Panc1 (cell line): ENCODE measurements around the gene ERO1B.
"Not testable (repeated sequence)": the region's sequence is repeated elsewhere in the genome, so short reads cannot be mapped to it uniquely, and the experiment has no call there.

Source experiments
- CTCF ChIP-seq: fragments of 450-650 bp; IDR thresholded peaks from 2 replicates; pipeline ENCODE4 v1.5.1; 2017; ENCODE audit warnings: mild to moderate bottlenecking
- TCF7L2 ChIP-seq: IDR thresholded peaks from 2 replicates; pipeline ENCODE4 v1.6.1; 2011; ENCODE audit warnings: mild to moderate bottlenecking, low read depth, low read length, inconsistent platforms
- TF ChIP-seq, protein P1 (sequence below), 2 experiments: IDR thresholded peaks; 2 replicates each; pipeline ENCODE4 v1.6.1; 2011 to 2012; ENCODE audit warnings: low read depth in 2 of 2, control low read depth in 1 of 2, low read length in 1 of 2, mild to moderate bottlenecking in 1 of 2, moderate library complexity in 1 of 2; ENCODE audit not compliant: insufficient read depth in 1 of 2

GRCh38 chr1:236314050-236314449, 32.3 kb upstream of the ERO1B start:
- not testable (repeated sequence) for TF ChIP-seq CTCF, TCF7L2
- TF ChIP-seq, protein P1, sequence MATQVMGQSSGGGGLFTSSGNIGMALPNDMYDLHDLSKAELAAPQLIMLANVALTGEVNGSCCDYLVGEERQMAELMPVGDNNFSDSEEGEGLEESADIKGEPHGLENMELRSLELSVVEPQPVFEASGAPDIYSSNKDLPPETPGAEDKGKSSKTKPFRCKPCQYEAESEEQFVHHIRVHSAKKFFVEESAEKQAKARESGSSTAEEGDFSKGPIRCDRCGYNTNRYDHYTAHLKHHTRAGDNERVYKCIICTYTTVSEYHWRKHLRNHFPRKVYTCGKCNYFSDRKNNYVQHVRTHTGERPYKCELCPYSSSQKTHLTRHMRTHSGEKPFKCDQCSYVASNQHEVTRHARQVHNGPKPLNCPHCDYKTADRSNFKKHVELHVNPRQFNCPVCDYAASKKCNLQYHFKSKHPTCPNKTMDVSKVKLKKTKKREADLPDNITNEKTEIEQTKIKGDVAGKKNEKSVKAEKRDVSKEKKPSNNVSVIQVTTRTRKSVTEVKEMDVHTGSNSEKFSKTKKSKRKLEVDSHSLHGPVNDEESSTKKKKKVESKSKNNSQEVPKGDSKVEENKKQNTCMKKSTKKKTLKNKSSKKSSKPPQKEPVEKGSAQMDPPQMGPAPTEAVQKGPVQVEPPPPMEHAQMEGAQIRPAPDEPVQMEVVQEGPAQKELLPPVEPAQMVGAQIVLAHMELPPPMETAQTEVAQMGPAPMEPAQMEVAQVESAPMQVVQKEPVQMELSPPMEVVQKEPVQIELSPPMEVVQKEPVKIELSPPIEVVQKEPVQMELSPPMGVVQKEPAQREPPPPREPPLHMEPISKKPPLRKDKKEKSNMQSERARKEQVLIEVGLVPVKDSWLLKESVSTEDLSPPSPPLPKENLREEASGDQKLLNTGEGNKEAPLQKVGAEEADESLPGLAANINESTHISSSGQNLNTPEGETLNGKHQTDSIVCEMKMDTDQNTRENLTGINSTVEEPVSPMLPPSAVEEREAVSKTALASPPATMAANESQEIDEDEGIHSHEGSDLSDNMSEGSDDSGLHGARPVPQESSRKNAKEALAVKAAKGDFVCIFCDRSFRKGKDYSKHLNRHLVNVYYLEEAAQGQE (IDR thresholded peaks at IDR 0.05; ENCODE audit: insufficient read depth in 1 of 2, low read depth in 2 of 2, low read length in 1 of 2), result not testable (repeated sequence)
